OCI-LY7 (cell line): Measurements from ENCODE around the gene MXRA8.

Experiments
- CTCF ChIP-seq: fragments of 200-600 bp; sonication (generic); conservative IDR thresholded peaks from 2 replicates; pipeline ENCODE4 v1.5.1; 2014; ENCODE audit warnings: mild to moderate bottlenecking, antibody characterized with exemption, low read length, moderate library complexity, mixed read lengths
- EZH2phosphoT487 ChIP-seq: fragments of 200-600 bp; sonication (generic); IDR thresholded peaks from 2 replicates; pipeline ENCODE4 v1.6.1; 2018; ENCODE audit warnings: low read depth, borderline replicate concordance, mild to moderate bottlenecking, mixed run types, antibody characterized with exemption, low read length, moderate library complexity, mixed read lengths

GRCh38 chr1:1403653-1404052, 45.3 kb upstream of the MXRA8 start:
- no peak for TF ChIP-seq EZH2phosphoT487
- TF ChIP-seq CTCF, result no peak
